SHP77 treated with DMSO at 0.1 percent for 48 hours (cell line): ENCODE measurements around the gene MICAL3.

ENCODE experiments used
- DNase-seq: peaks from one replicate; lab custom pipeline; 2025; lab: John Stamatoyannopoulos, UW

MICAL3 gene

DNA sequence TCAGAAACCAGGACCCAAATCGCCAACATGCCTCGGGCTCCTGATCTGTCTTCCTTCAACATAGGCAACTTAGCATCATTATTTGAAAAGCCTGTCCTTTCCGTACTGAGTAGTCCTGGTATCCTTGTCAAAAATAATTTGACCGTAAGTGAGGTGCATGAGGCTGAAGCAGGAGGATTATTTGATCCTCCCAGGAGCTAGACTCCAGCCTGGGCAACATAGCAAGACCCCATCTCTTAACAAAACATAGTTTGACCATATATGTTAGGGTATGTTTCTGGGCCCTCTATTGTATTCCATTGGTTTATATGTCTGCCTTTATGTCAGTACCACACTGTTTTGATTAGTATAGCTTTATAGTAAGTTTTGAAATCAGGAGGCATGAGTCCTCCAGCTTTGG lies 112.5 kb downstream of the MICAL3 start:
- DNase-seq, result no peak

DNA sequence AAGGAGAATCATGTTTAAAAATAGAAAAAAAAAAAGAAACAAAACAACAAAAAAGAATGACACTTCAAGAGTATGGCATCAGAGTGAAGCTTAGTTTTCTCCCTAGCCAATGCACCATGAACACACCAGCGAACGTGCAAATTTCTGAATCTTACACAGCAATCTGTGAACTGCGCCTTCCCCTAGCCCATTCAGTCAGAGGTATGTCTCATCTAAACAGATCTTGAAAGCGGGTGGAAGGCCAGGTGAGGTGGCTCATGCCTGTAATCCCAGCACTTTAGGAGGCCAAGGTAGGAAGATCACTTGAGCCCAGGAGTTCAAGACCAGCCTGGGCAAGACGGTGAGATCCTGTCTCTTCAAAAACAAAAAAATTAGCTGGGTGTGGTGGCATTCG lies 113.1 kb downstream of the MICAL3 start:
- DNase-seq, result no peak

DNA sequence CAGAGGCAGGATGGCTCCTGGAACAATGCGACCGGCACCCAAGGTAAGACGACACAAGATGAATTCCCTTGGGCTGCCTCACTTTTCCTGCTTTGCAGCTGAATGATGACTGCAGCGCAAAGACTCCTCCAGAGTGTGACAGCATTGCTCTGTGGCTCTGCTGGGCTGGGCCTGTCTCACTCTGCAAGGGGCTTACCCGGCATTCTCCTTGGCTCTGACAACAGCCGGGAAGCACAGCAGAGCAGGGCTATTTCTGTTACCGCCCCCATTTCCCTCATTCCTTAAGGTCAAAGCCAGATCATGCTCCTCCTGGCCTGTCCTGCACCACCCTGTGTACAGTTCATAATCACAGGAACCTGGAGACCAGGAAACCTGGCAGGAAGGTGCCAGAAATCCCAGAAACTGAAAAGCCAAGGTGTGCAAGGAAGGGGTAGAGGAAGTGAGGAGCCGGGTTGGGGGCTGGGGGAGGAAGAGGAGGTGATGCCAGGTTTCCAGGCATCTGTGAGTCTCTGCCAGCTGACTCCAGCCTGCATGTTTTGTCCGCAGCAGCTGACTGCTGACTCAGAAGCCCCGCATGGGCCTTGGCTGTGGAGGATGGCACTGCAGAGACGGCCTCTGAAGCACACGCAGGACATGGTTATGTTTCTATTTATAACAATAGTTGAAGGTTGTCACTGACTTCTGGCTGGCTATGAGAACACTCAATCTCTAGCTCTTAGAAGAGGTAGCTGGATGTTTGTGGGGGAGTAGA lies 113.6 kb downstream of the MICAL3 start:
- DNase-seq, result no peak

DNA sequence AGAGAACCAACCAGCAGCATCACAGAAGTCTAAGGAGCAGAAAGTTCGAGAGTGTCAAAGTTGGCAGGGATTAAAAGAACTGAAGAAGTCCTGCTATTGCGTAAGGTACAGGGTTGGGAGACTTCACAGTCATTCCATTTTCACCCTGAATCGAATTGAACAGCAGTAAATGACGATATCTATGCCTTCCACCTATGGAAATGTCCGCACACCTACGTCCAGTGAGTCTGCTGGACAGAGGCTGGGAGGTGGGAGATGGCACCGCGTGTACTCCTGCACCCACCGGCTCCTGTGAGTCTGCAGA lies 116.7 kb downstream of the MICAL3 start:
- DNase-seq, result no peak

DNA sequence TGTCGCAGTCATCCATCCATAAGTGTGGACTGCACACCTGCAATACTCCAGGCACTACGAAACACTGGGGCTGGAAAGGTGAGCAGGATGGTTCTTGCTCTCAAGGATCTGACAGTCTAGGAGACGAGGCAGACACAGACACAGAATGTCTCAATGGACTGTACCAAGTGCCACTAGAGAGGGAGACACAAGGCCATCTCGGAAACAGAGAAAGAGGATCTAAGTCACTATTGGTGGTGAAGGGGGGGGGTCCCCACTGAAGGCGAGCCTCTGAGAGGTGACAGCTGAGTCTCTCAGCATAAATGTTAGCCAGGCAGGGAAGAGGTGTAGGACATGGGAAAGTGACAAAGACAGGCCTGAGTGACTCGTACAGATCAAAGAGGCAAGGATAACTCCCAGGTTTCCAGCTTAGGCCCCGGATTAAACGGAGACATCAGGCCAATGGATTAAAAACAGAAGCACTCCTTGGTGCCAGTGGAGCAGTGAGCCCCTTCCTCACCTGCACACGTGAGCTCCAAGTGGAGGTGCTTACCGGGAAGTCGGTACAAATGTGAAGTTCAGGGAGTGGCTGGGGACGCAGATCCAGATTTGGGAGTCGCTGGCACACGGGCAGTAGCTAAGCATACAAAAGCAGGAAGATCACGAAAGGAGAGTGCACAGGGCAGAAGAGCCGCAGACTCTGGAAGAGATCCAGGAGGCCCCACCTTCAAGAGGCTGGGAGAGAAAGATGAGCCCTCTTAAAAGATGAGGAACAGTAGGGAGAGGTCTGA lies 117.2 kb downstream of the MICAL3 start:
- DNase-seq, result no peak

DNA sequence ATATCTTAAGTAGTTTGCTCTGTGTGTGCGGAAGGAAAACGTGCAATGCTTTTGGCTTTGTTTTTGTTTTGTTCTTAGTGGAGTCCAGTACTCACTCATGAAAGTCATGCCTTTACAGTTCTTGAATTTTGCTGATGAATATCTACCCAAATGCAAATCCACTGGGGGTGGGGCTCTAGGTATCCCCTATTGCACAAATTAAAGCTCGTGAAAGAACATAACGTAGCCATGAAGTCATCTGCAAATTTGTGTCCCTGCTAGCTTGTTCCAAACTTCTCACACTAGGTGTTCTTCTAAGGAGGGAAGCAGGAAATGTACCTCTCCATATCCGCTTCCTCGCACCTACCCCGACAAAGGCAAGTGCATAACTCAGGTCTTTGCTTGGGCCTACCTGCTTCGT lies 118.9 kb downstream of the MICAL3 start:
- DNase-seq, result no peak

DNA sequence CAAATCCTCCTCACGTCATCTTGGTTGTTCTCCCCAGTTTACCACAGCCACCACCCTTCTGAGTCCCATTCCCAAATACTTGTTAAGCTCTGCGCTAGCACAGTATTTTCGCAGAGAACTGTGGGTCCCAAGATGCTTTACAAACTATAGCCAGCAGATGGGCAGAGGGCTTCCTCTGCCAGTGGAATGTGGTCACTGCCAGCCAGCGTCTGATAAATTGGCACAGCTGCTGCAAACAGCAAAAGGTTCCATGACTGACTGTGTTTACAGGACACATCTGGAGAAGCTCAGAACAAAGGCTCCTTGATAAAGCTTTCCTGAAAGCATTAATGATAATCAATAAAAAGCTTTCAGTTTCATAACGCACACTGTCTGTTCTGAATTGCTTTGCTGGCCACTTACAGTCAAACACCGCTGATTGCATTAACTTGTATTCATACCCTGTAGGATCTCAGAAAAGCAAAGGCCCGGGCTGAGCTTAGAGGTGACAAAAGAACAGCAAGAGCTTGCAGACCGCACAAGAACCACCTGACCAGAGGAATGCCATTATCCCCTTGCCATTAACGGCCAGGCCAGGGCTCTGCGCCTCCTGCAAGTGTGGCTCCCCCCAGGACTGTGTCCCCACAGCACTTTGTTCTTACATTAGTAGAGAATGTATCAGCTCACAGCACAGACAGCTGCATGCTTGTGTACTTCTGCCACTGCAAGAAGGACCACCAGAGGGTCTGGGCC lies 120.6 kb downstream of the MICAL3 start:
- no peak for DNase-seq

DNA sequence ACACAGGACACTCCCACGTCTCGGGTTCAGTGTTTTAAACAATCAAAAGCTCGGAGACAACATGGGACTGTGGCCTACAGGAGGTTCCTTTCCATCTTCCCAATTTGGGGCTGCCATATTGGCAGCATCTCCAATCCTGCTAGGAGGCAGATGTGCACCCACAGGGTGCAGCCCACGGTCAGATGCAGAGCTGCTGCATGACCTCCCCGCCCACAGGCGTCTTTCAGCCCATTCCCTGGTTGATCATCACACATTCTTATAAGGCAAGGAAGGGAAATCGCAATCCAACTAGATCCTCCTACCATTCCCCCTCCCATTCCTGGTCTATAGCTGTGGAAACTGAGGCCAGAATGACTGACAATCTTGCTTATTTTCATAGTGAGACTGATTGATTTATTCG lies 121.4 kb downstream of the MICAL3 start:
- DNase-seq, result no peak

DNA sequence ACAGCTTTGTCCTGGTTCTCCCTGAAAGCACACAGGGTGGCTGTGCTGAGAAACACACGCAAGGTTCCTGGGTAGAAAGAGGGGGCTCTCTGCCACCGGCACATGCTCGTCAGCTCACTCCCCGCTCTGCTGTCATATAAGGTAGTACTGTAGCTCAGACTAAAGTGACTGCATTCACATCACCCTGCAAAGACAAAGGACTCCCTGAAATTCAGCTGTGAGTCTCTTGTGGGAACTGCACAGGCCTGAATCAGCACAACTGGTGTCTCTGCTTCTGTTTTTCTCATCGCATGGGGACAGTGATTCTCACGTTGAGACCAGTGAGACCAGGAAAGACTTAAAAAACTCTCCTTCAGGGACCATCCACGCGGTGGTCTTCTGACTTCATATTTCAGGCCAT lies 126.0 kb downstream of the MICAL3 start:
- DNase-seq, result no peak

DNA sequence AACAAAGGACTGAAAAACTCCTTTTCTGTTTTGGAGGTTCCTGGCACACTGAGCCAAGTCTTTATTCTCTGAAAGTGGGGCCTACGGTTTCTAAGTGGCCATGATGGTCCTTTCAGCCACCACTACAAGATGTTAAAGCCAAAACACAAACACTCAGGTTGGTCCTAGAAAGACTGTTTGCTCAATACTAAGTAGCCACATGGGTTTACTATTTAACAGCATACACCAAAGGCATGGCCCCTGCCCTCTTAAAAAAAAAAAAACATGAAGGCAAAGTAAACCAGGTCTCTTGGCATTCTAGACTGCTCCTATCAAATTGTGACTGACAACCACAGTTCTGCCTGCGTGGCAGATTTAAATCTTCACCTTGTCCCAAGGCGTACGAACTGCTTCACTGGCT lies 126.5 kb downstream of the MICAL3 start:
- no peak for DNase-seq

DNA sequence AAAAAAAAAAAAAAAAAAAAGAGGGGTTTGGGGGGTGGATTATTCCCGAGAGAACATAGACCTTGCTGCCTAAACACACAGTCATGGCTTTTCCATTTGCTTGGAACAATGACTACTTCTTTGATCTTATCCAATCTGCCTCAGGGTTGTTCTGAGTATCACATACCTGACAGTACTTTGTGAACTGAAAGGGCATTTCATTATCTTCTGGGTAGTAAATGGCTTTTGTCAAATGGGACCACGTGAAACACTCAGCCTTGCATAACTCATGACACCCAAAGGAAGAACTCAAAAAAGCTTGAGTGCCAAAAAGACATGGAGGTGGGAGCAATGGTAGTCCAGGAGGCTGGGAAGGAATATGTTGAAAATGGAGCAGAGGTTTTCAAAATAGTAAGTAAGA lies 126.9 kb downstream of the MICAL3 start:
- DNase-seq, result no peak

DNA sequence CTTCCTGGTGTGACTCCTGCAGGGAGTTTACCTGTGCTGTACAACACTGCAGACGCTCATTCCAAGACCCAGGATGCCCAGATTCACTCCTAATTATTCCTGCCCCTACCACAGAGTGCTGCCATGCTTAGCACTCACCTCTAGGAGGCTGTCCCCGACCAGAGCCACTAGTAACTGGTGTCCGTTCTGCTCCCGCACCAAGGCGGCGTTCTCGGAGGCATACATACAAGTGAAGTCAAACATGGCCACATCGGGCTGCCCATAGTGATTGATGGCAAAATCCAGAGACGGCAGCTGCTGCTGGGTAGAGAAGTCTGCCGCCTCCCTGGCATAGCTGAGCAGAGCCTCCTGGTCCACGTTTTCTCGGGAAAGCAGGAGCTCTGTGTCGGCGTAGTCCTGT lies 127.8 kb downstream of the MICAL3 start:
- no peak for DNase-seq

DNA sequence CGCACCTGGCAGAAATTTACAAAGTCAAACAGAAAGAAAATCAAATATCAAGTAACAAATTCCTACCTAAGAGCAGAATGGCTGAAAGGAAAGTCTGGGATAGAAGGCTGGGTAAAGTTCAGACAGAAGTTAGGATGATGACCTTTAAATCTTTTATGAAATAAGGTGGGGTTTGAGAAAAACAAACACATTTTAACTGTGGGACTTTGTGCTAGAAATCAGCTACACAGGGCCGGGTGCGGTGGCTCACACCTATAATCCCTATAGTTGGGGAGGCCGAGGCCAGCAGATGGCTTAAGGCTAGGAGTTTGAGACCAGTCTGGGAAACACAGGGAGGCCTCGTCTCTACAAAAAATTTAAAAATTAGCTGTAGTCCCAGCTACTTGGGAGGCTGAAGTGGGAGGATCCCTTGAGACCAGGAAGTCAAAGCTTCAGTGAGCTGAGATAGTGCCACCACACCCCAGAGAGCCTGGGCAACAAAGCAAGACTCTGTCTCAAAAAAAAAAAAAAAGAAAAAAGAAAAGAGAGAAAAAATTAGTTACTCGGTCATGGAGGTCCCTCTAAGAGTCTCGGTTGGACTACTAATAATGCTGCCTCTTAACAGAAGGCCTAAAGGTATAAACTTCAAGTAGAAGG lies 130.3 kb downstream of the MICAL3 start:
- DNase-seq, result no peak

DNA sequence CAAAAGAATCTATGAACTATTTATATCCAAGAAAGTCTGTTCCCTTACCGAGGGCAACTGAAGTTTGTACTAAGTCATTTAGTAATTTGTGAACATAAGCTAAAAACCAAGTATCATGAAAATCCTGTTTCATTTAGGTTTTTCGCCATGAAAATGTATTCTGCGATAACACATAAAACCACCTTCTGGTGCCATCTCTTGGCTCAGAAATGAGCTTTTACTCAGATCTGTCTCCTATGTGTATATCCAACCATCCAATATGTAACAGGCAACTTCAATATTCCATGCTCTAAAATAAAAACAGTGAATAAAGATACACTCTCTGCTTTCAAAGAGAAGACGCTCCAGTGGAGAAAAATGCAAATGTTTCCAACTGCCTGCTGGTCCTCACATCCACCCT lies 132.0 kb downstream of the MICAL3 start:
- DNase-seq, result no peak

DNA sequence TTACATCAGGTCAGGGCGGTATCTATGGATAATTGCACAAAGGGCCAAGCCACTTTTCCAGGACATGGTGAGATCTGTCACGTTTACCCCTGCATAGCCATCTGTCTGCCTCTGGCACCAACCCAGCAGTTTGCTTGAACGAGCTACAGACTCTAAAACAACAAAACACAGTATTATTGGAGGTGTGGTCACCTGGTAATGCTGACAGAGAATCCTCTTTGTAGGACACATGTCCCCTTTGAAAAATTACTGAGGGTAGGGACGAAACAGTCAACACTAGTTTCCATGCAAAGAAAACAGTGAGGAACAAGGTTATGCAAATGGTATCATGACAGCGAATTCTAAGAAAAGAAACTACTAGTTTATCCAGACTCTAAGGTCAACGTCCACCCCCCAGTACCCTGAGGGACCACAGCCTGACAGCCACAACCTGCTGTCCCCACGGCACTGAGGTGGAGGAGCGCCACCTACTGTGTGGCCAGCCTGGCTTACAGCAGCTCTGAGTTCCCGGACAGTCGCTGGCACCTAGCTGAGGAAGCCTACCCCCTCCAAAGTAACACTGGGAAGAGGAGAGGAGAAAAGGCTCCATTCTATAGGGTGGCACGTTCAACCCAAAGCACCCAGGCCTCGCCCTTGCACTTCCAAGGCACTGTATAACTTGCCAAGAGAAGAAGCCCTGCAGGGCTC lies 132.7 kb downstream of the MICAL3 start:
- no peak for DNase-seq

DNA sequence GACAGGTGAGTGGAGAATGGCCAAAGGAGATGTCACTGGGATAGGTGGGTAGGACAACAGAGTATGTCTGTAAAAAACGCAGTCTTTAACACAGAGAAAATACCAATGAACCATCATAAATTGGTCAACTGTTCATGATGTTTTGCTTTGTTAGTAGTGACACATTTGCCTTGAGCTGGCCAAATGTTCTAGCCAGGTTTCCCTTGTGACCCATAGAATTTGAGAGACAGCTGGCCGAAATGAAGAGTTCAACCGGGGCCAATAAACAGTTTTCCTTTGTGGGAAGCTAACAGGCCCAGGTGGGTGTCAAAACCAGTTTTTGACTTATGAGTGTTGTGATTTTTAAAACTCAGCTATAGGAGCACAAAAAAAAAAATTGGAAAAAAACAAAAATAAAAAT lies 133.5 kb downstream of the MICAL3 start:
- DNase-seq, result no peak

DNA sequence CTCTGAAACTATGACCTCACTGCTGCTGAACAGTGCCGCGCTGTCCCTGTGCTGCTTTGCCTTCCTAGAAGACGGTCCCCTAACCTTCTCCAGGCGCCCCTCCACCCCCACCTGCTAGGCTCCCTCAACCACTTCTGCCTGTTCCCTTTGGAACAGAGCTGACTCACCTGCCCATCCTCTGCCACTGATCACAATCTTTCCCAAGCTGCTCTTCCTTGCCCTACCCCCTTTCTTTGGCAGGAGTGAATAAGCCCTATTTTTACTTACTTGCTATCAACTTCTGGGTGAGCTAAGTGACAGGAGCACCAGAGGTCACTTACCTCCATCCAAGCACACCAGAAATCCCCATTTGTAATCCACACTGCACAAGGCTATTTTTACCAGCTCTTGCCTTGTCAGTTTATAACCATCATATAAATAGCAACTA lies 134.1 kb downstream of the MICAL3 start:
- DNase-seq, result no peak

DNA sequence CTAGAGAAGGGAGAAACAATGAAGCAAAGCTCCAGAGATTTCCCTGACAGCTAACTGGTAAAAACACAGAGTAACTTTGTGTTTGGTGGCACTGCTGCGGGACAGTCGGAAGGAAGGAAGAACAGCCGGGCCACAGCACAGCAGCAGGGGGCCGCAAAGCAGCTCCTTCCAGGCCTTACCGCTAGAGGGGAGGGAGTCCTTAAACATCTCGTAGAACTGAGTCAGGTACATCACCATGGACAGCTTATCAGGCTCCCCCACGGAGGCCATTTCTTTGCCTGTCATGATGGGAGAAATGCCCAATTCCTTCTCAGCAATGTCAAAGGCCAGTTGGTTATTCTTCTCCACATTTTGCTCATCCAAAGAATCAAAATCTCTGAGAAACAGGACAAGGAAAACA lies 135.5 kb downstream of the MICAL3 start:
- no peak for DNase-seq

DNA sequence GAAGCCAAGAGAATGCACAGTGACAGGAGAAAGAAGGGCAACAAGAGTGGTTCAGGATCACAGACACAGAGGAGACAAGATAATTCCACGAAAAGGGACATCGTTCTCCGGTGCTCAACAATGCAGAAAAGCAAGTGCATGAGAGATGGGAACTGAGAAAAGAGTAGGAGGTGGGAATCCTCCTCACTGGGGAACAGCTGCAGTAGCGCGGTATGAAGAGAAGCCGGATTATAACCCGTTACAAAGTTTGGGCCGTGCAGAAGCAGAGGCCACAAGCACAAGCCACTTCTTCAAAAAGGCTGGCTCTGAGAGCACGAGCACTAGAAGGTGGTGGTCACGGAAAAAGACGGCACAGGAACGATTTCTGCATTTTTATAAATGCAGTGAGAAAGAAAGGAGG lies 135.9 kb downstream of the MICAL3 start:
- DNase-seq, result no peak

DNA sequence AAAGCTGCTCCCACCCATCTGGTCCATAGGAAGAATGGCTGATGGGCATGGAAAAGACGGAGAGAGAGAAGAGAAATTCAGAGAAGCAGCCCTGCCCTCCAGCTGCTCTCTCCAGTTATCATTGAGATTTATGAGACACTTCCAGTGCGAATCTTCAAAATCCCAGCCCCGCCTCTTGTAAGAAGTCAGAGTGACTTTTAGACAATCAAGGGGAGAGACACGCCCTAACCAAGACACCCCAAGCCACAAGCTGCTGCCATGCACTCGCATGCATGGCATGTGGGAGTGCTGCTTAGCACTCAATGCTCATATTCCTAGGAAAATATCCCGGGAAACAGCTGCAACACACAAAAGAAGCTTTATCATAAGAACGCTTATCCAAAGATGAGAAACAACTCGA lies 139.5 kb downstream of the MICAL3 start:
- DNase-seq, result no peak

DNA sequence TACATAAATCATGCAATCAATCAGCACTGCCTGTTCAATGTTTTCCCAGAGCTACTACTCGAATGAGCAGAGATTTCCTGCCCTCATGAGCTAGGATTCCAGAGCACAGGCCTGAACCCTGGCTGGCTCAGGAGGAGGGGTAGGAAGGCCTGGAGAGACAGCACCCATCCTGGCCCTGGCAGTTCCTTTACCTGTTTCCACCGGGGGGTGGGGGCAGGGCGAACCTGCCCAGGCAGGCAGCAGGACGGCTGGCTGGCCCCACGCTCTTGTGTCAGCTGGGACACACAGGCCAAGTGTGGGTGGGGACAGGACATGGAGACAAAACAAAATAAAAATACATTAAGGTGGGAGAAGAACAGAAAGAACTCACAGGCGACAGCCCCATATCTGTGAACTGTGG lies 140.3 kb downstream of the MICAL3 start:
- no peak for DNase-seq

DNA sequence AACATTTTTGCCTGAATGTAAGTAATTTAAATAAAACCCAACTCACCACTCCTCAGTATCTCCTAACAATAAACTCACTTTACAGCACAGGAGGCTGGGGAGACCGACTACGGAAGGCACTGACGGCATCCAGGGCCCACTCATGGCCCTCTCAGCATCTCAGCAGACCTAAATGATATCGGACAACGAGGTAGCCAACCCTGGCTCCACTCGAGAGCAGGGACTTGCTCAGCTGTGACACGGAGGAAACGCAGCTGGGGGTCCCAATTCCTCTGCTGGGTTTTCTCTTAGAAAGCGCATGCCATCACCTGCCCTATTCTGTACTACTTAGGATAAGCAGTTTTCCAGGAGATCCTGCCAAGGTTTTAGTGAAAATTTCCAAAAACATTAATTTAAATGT lies 141.0 kb downstream of the MICAL3 start:
- no peak for DNase-seq
